Esophagus mucosa (tissue), 1 donor: Measurements from ENCODE around the gene KIF21A. TPM values are rescaled to one million over a fixed set of nuclear protein-coding genes. Genes with fewer than 3 reads are reported as not detected.
A peak's percentile ranks its signal among the peaks of the same experiment; 100 is the strongest.

Experiments used
- ATAC-seq: fragments of 200-7000 bp; cut with Tn5 transposase; one replicate; pipeline ENCODE4 v1.9.1; 2020
- total RNA-seq: library from RNA; stranded (reverse); gene quantifications from one replicate; pipeline ENCODE4 v1.2.4, GENCODE V29; 2023
- donor health status: DM: yes; HTN: yes; CAD: no.

The KIF21A gene
- total RNA-seq, 1 donor from 2014 or later = 19.0 TPM

DNA sequence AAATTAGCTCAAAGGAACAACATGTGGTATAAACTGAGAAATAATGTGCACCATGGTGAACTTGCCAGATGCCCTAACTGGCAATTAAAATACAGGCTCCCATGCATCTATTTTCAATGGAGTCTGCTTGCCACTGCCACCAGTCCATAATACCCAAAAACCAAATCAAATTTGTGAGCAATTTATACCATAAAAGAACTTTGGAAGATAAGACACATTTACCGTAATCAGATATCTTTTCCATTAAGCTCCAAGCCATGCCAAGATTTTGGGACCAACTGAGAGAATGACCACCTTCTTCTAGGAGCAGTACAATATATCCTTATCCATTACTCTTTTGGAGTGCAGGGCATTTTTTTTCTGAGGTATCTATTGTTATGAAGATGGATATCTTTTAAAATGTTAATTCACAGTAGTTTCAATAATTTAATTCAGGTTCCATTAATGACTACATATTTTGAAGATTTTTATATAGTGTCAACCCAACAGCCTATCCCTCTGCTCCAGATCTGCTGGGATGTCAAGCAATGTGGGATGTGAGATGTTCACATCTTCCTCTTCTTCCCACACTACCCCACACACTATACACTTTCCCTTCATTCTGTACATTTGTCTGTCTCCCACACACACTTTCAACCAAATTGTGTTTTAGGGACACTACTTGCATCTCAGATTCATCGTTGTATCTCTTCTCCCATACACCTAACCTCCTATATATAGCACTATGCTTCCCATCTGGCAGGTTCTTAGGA, 53.3 kb downstream of the KIF21A start:
- ATAC-seq = no peak

DNA sequence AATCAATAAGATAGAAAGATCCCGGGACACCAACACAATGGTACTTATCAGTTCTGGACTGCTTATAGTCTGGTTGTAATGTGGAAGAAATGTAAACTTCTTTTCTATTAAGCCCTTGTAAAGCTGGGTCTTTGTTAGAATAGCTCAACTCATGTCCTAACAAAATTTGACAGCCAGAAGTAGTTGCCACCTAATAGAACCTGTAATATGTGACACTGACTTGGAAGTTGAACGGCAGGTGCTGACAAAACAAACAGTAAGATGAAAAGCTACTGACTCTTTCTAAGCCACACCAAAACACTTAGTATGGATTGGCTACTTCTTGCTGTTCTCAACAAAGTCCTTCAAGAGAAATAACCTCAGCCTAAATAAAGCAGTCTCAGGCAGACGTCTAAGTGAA, 56.6 kb downstream of the KIF21A start:
- ATAC-seq = peak; percentile 50

DNA sequence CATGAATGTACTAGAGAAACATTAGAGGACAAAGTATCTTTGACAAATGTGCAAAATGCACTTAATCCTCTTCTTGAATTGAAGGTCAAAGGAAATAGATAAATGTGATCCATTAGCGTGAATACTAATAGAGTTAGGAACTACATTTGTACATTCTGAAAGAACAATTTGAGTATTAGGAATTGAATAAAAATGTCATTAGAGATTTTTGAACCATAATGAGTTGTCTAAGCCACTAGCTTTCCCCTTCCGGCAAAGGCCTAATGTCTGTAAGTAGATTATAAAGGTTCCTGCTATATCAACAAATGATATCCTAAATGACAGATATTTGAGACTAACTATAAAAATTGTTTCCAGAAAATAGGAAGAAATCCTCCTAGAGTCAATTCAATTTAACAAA, 59.8 kb downstream of the KIF21A start:
- no peak for ATAC-seq

DNA sequence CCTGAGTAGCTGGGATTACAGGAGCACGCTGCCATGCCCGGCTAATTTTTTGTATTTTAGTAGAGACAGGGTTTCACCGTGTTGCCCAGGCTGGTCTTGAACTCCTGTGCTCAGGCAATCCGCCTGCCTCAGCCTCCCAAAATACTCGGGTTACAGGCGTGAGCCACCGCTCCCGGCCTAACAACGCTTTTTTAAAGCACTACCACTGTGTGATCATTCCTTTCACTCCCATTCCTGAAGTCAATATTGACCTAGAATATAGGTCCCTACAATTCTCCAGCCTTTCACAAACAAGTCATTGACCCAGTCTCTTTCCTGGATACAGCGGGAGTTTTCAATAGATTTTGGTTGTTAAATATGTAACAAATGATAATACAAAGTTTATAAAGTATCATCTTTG, 62.8 kb downstream of the KIF21A start:
- ATAC-seq = no peak

DNA sequence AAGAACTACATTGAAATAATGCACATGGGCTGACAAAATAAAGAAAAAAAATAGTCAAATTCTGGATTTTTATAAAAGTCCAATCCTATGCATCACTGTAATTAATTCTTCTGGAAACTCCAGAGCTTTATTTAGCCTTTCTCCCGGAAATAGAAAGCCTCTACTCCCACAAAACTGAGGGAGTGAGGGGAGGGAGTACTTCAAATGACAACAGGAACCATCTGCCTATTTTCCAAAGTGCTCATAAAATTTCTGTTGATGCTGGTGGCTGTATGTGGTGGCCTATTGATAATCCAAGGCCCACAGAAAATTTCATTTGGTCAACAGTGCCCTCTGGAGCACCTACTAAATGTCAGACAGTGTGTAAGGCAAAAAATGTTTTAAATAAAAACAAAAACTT, 64.6 kb downstream of the KIF21A start:
- ATAC-seq = no peak

DNA sequence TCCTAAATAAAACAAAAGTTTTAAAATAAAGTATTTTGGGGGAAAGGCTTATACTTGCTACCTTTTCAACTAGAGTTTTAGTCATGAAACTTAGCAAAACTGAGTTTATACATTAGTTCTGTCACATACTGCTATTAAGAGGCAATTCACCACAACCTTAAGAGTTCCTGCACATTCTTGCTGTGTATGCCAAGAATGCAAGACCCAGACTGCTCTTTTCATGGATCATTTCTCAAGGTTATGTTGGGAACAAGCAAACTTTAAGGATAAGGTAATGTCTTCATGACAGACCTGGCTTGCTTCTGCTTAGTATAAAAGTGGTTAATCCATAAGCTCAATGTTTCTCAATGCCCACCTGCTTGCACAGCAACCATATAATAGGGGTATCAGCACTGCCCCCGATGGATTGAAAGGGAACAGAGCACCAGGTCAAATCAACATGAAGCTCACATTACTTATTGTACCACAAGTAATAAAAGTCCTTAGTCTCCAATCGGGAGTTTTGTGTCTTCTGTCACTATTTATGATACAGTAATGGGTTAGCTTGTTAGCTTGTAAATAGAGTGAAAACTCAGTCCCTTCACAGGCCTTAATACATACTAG, 67.6 kb downstream of the KIF21A start:
- ATAC-seq = no peak

DNA sequence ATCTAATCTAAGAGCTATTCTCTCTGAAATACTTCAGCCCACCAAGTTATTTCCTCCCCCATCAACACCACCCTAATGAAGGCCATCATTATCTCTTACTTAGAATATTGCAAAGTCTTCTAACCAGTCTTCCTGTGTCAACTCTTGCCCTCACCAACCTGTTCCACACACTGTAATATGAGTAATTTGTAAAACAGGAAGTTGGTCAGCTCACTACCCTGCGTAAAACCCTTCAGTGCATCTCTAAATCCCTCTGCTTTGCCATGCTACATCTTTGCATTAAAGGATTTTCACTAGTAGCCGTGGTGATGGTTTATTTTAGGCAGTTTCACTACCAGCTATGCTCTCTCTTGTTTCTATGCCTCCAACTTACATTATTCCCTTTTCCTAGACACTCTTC, 70.0 kb downstream of the KIF21A start:
- peak; percentile 91 for ATAC-seq

DNA sequence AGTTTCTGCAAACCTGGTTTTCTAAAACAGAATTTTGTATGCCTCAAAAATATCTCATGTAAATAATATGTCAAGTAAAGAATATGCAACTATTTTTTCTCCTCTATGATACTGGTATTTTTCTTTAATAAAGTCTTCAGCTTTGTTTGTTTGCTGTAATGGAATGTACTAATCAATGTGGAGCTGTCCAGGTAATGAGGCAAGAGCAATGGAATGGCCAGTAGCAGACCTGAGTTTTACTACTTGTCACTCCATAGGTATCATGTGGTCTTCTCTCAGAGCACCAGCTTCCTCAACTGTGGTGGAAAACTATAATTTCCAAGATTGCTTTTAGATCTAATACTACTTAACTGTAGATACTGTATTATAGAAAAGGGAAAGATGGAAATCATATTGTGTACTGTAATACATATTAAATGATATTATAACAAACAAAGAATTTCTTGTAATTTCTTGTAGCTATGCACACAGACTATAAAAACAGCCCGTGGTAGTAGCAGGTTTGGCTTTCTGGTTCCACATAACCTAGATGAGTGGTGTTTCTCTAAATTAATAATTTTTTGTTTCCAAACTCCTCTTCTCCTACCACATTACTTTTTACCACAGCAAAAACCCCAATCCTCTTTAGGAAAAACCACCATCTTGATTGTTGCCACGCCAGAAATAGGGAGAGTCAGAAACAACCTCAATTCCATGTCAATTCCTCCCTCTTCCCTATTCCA, 70.6 kb downstream of the KIF21A start:
- ATAC-seq = no peak

DNA sequence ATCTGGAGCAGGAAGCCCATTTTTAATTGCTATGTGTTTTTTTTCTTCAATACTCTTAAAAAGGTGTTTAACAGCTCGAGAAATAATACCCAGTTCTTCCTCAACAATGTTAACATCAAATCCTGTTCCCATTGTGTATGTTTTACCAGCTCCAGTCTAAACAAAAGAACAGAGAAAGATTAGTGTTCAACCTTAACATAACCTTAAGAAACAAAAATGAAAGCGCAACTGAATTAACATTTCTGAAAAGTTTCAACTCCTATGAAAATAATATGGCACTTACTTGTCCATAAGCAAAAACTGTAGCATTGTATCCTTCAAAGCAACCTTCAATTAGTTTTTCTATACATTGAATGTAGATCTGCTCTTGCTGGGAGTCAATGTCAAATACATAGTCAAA, 73.2 kb downstream of the KIF21A start:
- ATAC-seq = no peak

DNA sequence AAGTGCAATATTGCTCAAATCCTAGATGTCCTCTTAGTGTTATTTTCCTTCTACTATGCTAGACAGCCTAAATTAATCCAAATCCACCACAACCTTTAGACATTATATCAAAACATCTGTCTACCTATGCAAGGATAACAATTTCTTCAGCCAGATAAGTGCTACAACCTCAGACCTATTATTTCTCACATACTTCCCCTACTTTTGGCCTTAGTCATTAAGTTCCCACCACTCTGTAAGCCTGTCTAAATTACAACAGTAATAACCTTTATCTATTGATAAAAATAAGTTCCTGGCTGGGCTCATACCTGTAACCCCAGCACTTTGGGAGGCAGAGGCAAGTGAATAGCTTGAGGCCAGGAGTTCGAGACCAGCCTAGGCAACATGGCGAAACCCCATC, 74.0 kb downstream of the KIF21A start:
- ATAC-seq = no peak

DNA sequence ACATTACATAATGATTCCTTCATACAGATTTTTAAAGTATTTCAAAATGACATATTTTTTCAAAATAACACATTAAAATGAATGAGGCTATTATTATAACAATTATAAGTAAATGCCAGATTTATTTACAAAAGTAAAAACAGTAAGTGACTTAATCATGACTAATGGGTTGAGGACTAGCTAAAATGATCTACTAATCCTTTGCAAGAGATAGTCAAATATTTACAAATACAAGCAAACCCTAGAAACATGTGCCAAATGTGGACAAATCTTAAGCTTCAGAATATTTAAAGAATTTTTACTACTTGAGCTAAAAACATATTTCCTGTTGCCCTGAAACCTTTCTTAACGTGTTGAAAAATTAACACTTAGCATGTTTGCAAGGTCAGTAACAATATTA, 74.8 kb downstream of the KIF21A start:
- ATAC-seq = no peak

DNA sequence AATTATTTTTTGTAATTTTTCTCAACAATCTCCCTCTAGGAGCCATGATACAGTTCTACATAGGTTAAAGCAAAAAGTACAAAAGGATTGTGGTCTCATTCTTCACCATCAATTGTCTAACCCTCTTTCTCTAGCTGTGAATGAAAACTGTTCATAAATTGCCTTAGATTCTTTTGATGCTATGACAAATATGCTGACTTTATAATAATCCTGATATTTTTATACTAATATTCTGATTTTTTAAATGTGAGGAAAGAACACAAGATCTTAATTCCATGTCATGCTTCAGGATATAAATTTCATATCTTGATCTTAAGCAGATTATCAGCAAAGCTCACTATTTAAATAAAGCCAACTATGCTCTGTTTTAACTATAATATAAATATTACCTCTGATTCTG, 75.4 kb downstream of the KIF21A start:
- ATAC-seq = no peak

DNA sequence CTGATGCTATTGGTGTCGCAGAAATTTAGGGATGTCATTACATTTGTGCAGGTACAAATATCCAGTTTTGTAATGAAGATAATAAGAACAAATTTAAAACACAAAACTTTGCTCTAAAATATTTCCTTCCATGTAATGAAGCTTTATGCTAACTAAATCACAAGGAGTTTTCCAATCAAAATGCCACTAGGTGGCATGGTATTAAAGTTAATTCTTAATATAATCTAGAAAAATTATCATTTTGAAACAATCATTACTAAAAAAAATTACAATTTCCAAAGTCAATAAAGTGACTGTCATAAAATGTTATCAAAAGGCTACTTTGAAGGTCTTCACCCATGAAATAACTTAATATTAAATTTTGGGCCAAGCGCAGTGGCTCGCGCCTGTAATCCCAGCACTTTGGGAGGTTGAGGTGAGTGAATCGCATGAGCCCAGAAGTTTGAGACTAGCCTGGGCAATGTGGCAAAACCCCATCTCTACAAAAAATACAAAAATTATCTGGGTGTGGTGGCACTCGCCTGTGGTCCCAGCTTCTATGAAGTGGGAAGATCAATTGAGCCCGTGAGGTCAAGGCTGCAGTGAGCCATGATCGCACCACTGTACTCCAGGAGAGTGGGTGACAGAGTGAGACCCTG, 77.4 kb downstream of the KIF21A start:
- ATAC-seq = no peak

DNA sequence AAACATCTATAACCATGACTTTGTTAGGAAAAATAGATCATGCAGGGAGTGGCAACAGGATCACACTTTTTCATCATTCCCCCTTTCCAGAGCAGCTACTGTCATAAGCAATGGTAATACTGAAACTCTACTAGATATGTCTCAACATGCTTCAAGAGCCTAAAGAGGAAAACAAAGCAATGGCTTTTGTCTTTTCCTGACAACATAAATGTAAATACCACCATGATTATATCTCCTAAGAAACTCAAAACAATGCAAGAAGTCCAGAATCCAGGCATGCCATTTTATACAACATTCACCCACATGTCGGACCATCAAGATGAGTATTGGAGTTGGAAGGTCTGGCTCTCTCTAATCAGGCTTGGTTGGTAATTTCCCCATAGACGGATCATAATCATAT, 78.7 kb downstream of the KIF21A start:
- ATAC-seq = no peak

DNA sequence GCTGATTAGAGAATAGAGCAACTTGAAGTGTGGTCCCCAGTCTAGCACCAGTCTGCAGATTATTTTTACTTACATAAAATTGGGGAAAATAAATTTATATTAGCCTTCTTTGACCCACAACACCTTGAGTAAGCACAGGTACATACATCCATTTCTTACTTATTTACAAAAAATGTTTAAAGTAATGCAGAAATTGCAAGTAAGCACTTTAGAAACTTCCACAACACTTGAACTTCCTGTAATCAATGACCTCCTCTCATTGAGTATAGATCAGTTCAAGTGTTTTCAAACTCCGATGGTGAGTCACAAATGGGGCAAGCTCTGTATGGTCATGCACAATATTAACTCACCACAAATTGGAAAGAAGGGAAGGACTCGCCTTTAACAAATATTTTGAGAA, 83.3 kb downstream of the KIF21A start:
- no peak for ATAC-seq

DNA sequence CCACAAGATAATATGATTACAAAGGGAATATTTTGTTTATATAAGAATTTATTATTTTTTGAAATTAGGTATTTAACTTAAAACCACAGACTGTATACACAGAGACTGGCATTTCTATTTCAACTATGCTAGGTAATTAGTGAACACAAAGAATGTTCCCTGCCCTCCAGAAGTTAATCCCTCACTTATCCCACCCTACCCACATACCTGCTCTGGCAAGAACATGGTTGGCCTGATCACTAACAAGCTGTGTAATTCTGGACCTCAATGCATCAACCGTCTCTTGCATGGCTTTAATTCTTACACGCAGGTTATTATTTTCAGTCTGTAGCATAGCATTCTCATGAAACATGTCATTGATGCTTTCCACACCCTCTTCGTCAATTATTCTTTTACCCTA, 85.9 kb downstream of the KIF21A start:
- ATAC-seq = no peak

DNA sequence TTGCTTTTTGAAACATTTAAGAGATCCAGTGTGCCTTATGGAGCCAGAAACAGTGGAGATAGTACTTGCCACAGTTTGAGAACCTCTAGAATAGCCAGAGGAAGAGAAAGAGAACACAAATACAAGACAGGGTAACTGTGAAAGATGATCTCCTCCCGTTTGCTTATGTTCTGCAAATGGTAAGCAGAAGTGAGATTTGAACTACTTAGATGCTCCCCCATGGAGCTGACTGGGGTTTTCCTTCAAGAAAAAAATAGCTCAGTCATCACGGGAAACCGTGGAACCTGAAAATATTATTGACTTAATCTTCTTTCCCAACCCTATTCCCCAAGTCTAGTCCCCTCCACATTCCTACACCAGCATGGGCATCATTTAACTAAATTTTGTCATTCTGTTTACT, 87.1 kb downstream of the KIF21A start:
- no peak for ATAC-seq

DNA sequence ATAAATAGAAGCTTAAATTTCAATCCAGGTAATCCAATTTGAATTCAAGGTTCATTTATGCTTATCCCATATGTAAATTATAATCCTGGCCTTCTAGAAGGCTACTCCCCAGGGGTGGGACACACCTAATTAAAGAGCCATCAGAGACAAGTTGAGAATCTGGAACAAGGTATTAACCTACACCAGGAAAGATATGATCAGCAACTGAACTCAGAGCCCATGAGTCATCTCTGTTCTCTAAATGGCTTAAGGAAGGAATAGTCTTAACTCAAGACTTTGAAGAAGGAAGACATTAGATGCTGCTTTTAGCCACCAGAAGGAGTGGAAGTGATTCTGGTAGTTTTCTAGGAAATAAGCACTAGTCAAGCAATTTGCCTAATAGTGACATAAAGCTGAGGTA, 88.0 kb downstream of the KIF21A start:
- ATAC-seq = peak; percentile 79

DNA sequence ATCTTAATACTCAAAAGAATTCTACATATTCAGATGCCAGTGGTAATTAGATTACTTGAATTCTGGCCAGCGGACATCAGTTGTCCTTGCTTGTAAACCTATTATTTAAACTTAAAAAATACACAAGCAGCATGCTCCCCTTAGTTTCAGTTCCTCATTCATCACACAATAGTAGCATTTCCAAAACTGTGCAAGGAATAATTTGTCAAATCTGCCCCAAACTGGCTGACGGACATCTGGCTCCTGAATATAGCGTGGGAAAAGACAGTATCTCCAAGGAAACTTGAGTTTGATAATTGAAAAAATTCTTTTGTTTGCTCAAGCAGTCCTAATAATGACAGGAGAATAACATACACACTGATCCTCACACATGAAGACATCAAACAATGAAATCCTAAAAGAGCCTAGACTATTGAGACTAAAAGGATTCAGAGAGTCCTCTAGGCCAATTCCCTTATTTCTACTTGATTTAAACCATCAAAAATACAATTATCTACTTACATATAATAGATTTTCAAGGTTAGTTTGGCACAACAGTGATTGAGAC, 90.4 kb downstream of the KIF21A start:
- no peak for ATAC-seq

DNA sequence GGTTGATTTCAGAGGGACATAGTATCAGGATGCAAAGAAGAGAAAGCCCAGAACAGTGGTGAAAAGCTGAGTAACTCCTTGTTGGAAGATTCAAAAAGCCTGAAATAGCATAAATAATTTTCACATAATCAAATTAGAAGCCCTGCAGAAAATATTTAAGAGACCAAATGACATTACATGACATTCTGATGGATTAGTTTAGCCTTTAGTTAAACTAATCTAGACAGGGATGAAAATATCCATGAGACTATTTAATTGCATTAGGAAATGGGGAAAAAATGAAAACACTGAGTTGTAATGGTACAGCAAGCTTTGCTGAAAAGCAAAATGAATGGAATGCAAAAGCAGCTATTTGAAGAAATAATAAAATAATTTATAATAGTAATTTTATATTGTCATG, 91.8 kb downstream of the KIF21A start:
- no peak for ATAC-seq

DNA sequence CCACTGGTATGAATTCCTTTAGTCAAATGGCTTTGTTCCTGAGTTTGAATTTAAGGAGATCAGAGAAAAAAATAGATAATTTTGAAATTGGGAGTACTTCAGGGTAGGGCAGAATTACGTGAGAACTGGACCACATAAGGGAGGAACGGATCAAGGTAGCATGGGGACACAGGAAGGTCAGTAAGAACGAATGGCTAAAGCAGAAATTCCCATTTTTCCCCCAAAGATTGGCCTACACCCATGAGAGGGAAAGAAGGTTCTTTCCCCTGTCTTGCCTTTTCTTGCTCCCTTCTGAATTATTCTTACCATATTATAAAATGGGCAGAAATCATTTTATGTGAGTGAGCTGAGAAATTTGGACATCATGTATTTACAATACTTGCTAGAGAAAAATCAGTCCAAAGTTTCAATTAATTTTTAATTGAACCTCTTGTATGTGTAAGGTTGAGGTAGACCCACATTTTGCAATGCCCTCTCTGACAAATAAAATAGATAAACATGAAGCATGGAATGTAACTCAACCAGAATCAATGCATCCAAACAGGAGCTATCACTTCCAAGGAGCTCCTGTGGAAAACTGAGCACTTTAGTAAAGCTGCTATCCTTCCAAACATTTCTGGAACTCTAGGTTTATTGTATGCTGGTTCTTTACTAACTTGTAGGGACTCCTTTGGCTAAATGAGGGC, 93.8 kb downstream of the KIF21A start:
- no peak for ATAC-seq

DNA sequence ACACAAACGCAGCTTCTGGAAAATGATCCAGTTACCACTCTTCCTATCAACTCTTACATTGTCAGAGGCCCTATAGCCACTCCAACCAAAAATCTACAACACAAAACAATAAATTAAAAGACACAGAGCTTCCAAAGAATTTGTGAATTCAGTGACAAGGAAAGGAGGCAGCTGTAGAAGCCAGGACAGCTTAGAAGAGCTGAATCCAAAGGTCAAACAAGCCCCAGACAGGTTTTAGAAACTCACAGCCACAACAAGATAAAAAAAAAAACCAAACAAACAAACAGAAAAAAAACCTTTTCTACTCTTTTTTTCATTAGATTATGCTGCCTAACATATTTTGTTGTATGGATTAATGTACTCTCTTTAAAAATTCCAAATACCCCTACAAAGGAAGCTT, 94.4 kb downstream of the KIF21A start:
- ATAC-seq = no peak

DNA sequence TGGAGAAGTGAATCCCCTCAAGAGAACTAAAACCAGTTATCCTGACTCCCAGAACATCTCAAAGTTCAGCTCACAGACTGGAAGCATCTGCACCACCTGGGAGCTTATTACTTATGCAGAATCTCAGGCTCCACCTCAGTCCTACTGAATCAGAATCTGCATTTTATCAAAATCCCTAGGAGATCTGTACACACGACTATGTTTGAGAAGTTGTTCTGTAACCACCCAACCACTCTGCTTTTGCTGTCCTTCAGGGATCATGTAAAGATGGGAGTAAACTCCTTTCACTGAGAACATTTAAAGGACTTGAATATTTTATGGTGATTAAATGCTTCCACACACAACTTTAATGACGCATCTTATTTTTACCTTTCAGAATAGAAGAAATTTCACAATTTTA, 98.0 kb downstream of the KIF21A start:
- ATAC-seq = no peak
